MM.1S (cell line): ENCODE results near the gene SPPL3.

Experiments used
- CTCF ChIP-seq: fragments of 300-600 bp; sonication (generic); IDR thresholded peaks from 2 replicates; pipeline ENCODE4 v1.5.1; 2016; ENCODE audit warnings: antibody characterized with exemption, low read length, mixed read lengths
- EZH2 ChIP-seq: fragments of 300-600 bp; sonication (generic); optimal IDR thresholded peaks from 2 replicates; pipeline ENCODE3; 2017; ENCODE audit warnings: low read depth, mild to moderate bottlenecking, antibody characterized with exemption, low read length, mixed read lengths

GRCh38 chr12:120903412-120904196 lies 554 bp downstream of the SPPL3 start:
- TF ChIP-seq CTCF, result no peak
- TF ChIP-seq EZH2, result no peak
